Heart right ventricle (tissue), 16 donors: ENCODE measurements around the gene SREBF2. TPM values are rescaled to one million over a fixed set of nuclear protein-coding genes. Genes with fewer than 3 reads are reported as not detected.
A peak's percentile ranks its signal among the peaks of the same experiment; 100 is the strongest.

Experiments used
- ATAC-seq, 8 donors: fragments of 200-7000 bp; cut with Tn5 transposase; one replicate each; pipeline ENCODE4 v1.9.1; 2020; ENCODE audit warnings: mild to moderate bottlenecking in 8 of 8, moderate library complexity in 8 of 8, moderate number of reproducible peaks in 1 of 8
- DNase-seq, 2 donors: peaks; one replicate each; pipeline ENCODE4 v3.0.0-alpha.2; 2020
- H3K27ac ChIP-seq, 10 donors: fragments of 200-600 bp; sonication (generic) in 2 of 10; one replicate each; pipeline versions ENCODE4 v1.5.0 to v1.8.0; 2020 to 2022; ENCODE audit warnings: mild to moderate bottlenecking in 3 of 10
- H3K27me3 ChIP-seq, 7 donors: fragments of 200-600 bp; one replicate each; pipeline ENCODE4 v1.8.0; 2021 to 2022; ENCODE audit warnings: mild to moderate bottlenecking in 2 of 7
- H3K36me3 ChIP-seq, 9 donors: fragments of 200-600 bp; sonication (generic) in 1 of 9; one replicate each; pipeline versions ENCODE4 v1.5.0 to v1.8.0; 2020 to 2022; ENCODE audit warnings: mild to moderate bottlenecking in 2 of 9
- H3K4me1 ChIP-seq, 9 donors: fragments of 200-600 bp; sonication (generic) in 1 of 9; one replicate each; pipeline versions ENCODE4 v1.5.0 to v1.8.0; 2020 to 2022; ENCODE audit warnings: mild to moderate bottlenecking in 4 of 9
- H3K4me3 ChIP-seq, 10 donors: fragments of 200-600 bp; sonication (generic) in 2 of 10; one replicate each; pipeline versions ENCODE4 v1.5.0 to v1.8.0; 2020 to 2022; ENCODE audit warnings: mild to moderate bottlenecking in 7 of 10, moderate library complexity in 2 of 10
- H3K9me3 ChIP-seq, 11 donors: fragments of 200-600 bp in 10 of 11; sonication (generic) in 2 of 11; one replicate each; pipeline versions ENCODE4 v1.5.0 to v1.8.0; 2013 to 2022; ENCODE audit warnings: mild to moderate bottlenecking in 2 of 11, control low read depth in 1 of 11, moderate library complexity in 1 of 11
- WGBS, 2 donors: extraction: QIAGEN DNeasy Blood & Tissue Kit; methylation state at CpG; one replicate each; pipeline ENCODE4 v1.1.7; 2013; ENCODE audit warnings: inconsistent platforms in 1 of 2; 5-methylcytosine and 5-hydroxymethylcytosine counted together
- intact Hi-C, 10 donors: fragments of 100-400 bp; cut with DNase I; formaldehyde crosslinking; loops; one replicate each; pipeline versions ENCODE4 v1.11.1 to v1.14.2; 2022
- polyA plus RNA-seq, 2 donors: library from polyadenylated mRNA; stranded (reverse); fragments of 200-250 nt; gene quantifications; one replicate each; pipeline ENCODE4 v1.2.3, GENCODE V29; 2013
- total RNA-seq, 10 donors: library from RNA; stranded (reverse); fragmentation: NEBNext Ultra II Directional in 3 of 10; extraction: Animal tissue kit (Norgen Biotek cat#: 25700) in 3 of 10; gene quantifications; one replicate each; pipeline versions ENCODE4 v1.2.1 to v1.2.4, GENCODE V29; 2021 to 2023
- TF ChIP-seq, protein P1 (sequence below), 9 donors: fragments of 200-600 bp; sonication (generic) in 2 of 9; IDR thresholded peaks; one replicate each; pipeline versions ENCODE4 v1.5.0 to v1.8.0; 2021 to 2022; ENCODE audit warnings: antibody characterized with exemption in 9 of 9, mild to moderate bottlenecking in 5 of 9, moderate library complexity in 1 of 9
- donor health status: Arrhythmogenic right ventricular cardiomyopathy.
- donor health status: ischemic (EF 13 %, LVEDD 7.1; RV severe dilation, severe dysfunction).
- donor health status: healthy with polysubstance abuse.
- donor health status: DM: no; HTN: yes; CAD: no.
- donor health status: DM: no; HTN: no; CAD: no.
- donor health status: ischemic (EF 25% LVEDD 6.9; RV normal size, moderate dysfunction).
- donor health status: ischemic (EF 25% LVEDD 5.7; RV mildly dilated, moderate dysfunction).
- donor health status: healthy.
- donor health status: DM: yes; HTN: yes; CAD: no.
- donor health status: Ischemic cardiomyopathy.
- donor health status: ischemic (EF 35%, LVEDD 5.7; RV mildly dilated, moderate dysfunction).
- donor health status: nonischemic (EF 11% LVEDD 7.7; RV severe dilation, severe dysfunction).
- donor health status: DM: yes; HTN: yes; CAD: no.
- donor health status: PGD.
- donor health status: ischemic (EF 29% LVEDD 5.4; RV normal size, mild dysfunction).
- donor health status: nonischemic (EF 23%, LVEDD 6.1; RV moderate dilation, normal function).

Gene SREBF2
- total and polyA plus RNA-seq, 12 donors = 37.5 to 94.3 (median 71.3) TPM

- WGBS, 2 donors = 53 to 65% methylated on average over 11 of the region's 11 CpGs
- no peak overlapping the region for H3K4me3 ChIP-seq
- no peak for DNase-seq
- H3K36me3 ChIP-seq = no peaks in the 10 kb centered on the region
- intact Hi-C loops = no loop called here
- peak in 2 of 8 donors; percentile 7 for ATAC-seq
- H3K27me3 ChIP-seq = peaks cover 25 to 82% (median 60%) of the 10 kb centered on the region in 7 donors
- no peak overlapping the region for H3K27ac ChIP-seq
- no peaks in the 10 kb centered on the region for H3K9me3 ChIP-seq
- peaks cover 8 to 39% (median 29%) of the 10 kb centered on the region in 9 donors for H3K4me1 ChIP-seq
- TF ChIP-seq, protein P1, sequence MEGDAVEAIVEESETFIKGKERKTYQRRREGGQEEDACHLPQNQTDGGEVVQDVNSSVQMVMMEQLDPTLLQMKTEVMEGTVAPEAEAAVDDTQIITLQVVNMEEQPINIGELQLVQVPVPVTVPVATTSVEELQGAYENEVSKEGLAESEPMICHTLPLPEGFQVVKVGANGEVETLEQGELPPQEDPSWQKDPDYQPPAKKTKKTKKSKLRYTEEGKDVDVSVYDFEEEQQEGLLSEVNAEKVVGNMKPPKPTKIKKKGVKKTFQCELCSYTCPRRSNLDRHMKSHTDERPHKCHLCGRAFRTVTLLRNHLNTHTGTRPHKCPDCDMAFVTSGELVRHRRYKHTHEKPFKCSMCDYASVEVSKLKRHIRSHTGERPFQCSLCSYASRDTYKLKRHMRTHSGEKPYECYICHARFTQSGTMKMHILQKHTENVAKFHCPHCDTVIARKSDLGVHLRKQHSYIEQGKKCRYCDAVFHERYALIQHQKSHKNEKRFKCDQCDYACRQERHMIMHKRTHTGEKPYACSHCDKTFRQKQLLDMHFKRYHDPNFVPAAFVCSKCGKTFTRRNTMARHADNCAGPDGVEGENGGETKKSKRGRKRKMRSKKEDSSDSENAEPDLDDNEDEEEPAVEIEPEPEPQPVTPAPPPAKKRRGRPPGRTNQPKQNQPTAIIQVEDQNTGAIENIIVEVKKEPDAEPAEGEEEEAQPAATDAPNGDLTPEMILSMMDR (IDR thresholded peaks at IDR 0.05) = no peak
Observed at GRCh38 chr22:41917375-41917902, 84.5 kb downstream of the SREBF2 start.

DNA sequence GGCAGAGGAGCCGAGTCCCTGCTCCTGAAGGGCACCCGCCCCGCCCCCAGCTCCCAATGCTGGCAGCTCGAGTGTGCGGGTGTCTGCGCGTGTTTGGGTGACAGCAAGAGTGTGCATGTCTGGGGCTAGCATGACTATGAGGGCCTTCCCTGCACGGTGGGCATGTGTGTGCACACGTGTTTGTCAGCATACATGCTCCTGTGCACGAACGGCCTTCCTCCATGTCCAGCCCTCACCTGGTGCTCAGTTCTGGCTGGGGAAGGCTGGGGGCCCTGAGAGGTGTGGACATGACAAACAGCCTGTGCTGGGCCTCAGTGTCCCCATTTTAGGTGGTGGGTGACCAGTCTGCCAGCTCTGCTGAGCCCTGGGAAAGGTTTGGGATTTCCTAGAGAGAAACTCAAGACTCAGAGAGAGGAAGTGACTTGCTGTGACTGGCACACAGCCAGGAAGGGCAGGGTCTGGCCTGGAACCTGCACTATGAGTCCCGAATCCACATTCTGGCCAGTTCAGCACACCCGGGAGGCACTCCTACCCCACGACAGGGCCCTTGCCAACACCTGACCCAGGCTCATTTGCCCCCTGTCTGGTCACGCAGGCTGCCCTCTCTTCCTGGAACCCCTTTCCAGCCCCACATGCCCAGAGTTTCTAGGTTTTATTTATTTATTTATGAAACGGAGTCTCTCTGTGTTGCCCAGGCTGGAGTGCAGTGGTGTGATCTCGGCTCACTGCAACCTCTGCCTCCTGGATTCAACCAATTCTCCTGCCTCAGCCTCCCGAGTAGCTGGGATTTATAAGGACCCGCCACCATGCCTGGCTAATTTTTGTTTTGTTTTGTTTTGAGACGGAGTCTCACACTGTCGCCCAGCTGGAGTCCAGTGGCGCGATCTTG is 85.2 kb downstream of the SREBF2 start:
- no peaks in the 10 kb centered on the region for H3K9me3 ChIP-seq
- H3K36me3 ChIP-seq = no peaks in the 10 kb centered on the region
- peak in 6 of 8 donors; percentile 14 to 41 (median 25) for ATAC-seq
- no peak overlapping the region for H3K4me3 ChIP-seq
- peak; percentile 53 to 62 for DNase-seq
- H3K27me3 ChIP-seq = peaks cover 25 to 75% (median 53%) of the 10 kb centered on the region in 7 donors
- H3K4me1 ChIP-seq = peaks cover 8 to 39% (median 29%) of the 10 kb centered on the region in 9 donors
- no peak overlapping the region for H3K27ac ChIP-seq
- WGBS, 2 donors = 50 to 55% methylated on average over 23 of the region's 23 CpGs
- intact Hi-C loops = no loop called here
- TF ChIP-seq, protein P1 (IDR thresholded peaks at IDR 0.05) = no peak

DNA sequence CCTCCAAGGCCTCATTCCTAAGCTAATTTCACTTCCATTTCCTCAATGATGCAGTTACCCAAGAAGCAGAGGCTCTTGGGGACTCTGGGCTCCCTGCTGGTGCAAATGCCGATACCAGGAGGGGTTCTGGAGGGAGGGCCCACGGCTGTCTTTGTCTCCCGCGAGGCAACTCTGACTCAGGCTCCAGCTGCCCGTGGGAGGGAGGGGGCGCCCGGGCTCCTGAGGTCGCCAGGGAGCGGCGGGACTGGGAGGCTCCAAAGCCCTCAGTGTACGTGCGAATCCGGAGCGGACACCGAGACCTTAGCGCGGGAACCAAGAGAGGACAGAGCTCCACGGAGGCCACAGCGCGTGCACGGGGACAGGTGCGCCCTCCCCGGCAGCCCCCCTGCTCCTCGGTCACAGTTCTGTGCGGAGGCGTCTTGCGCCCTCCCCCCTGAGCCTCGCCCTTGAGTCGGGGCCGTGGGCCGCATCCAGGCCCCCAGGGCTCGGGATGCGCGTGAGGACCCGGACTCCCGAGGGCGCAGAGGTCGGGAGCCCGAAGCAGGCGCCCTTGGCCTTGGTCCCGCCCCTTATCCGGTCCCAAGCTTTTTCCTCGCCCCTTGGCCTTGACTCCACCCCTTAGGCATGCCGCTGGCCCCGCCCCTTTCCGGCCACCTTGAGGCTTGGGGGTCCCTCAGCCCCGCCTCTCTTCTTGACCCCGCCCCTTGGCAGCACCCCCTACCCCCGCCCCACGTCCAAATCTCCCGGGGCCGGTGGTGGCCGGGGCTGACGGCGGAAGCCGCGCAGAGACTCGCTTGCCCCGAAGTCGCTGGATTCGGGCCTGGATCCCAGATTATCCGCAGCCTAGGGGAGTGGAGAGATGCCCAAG is 86.7 kb downstream of the SREBF2 start:
- Histone ChIP-seq H3K9me3 (no peaks in the 10 kb centered on the region), H3K4me1 (peaks cover 8 to 39% (median 29%) of the 10 kb centered on the region in 9 donors), H3K27me3 (peaks cover 15 to 66% (median 39%) of the 10 kb centered on the region in 7 donors), H3K4me3 (peak overlapping the region; percentile 49 to 65 (median 58)), H3K36me3 (no peaks in the 10 kb centered on the region), H3K27ac (peak overlapping the region in 5 of 10 donors; percentile 2 to 55 (median 29))
- ATAC-seq (peak; percentile 64 to 78 (median 70)), DNase-seq (peak; percentile 67 to 74)
- TF ChIP-seq, protein P1 (IDR thresholded peaks at IDR 0.05) = no peak
- 3 to 4% methylated on average over 59 to 62 of the region's 62 CpGs for WGBS, 2 donors
- intact Hi-C loops = no loop called here
